ENCODE data around the gene EXOG.

EXOG gene

DNA sequence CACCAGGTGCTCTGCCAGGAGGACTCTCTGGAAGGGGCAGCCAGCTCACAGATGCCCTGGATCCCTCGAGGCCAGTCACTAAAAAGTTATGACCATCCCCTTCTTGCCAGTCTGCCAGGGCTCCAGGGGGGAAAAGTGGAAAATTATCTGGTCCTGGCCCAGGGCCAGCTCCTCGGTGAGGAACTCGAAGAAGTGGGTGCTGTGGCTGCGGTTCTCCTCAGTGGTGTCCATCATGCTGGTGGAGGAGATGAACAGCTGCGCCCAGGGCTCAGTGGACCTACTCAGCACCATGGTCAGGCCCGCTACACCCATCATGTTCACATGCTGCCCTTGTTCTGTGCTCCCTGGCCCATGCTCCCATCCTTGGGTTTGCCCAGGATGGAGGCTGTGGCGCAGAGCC, 19.2 kb downstream of the EXOG start:
- DNase-seq: no peak

DNA sequence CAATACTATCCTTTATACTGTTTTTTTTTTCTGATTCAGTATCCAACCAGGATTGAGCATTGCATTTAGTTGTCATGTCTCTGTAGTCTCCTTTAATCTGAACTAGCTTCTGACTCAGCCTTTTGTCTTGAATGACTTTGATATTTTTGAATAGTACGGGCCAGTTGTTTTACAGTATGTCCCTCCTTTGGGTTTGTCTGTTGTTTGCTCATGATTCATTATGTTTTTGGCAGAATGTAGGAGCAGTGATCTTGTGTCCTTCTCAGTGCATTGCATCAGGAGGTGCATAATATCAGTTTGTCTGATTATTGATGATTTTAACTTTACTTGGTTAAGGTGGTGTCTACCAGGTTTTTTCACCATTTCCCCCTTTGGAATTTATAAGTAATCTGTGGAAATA, 20.5 kb downstream of the EXOG start:
- DNase-seq: no peak

DNA sequence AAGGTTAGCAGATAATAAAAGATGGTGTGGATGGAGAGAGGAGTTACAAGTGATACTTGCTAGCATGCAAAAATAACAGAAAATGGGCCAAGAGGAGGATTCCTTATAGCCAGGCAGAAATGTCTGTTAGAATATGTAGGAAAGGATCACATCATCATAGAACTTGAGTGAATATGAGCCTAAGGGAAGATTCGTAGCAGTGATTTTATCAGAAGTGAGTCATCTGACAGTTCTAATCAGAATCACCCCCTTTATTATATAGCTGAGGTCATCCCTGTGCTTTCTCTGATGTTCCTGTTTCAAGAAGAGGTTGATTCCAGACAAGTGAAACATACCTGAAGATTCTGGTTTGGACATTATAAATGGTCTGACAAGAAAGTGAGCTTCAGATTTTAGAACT, 22.9 kb downstream of the EXOG start:
- DNase-seq: no peak

DNA sequence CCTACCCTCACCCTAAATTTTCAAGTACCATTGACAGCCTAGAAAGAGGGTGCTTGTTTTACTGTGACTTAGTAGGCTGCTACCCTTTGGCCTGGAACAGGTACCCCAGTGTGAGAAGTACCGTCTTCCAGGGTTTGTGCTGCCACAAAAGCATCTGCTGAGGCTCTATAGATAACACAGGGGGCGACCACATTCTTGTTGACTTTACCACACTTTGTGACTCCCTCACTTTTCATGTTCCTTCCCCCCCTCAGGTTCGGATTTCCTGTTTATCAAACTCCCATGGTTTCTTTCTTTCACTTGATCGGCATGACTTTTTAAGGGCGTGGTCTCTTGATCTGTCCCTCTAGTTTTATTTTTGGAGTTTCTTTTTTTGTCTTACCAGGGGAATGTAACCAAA, 23.5 kb downstream of the EXOG start:
- DNase-seq: peak; percentile 4

DNA sequence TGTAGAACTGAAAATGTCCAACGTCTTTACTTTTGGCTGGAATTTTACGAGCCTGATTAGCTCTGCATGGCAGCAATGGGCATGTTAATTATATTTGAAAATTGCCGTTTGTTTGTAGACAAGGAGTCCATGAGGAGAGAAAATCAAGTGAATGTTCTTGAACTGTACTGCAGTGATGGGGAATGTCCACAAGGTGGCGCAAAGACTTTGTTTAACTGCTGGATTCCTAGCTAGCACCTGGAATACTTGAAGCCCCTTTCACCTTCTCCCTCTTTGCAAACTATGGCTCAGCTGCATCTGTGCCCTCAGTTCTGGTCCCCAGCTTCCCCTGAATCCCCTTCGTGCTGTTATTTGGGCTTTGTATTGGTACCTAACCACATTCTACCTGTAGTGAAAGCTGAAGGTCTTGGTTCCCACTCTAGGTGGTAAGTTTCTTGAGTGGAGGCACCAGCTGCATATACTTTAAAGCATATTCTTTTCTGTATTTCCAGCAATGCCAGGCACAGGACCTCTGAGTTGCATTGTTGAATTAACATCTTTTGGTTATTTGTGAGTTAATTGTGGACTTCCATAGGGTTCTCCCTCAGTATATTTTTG, 25.3 kb downstream of the EXOG start:
- peak; percentile 37 for DNase-seq

DNA sequence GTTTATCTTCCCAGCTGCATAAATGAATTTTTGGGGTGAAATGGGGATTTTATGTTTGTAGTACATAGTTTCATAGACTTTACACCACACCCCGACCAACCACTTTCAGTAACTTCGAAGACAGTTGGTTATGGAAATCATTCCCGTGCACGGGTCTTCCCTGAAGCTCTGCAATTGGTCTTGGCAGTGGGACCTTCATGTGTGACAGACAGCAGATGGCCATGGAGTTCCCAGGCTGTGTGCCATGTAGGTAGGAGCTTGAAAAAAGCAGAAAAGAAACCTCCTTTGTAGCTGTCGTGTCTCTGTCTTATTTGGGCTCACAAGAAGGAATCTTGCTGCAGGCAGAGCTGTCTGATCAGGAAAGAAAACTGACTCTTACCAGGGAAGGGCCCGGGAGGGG, 25.9 kb downstream of the EXOG start:
- DNase-seq: no peak

DNA sequence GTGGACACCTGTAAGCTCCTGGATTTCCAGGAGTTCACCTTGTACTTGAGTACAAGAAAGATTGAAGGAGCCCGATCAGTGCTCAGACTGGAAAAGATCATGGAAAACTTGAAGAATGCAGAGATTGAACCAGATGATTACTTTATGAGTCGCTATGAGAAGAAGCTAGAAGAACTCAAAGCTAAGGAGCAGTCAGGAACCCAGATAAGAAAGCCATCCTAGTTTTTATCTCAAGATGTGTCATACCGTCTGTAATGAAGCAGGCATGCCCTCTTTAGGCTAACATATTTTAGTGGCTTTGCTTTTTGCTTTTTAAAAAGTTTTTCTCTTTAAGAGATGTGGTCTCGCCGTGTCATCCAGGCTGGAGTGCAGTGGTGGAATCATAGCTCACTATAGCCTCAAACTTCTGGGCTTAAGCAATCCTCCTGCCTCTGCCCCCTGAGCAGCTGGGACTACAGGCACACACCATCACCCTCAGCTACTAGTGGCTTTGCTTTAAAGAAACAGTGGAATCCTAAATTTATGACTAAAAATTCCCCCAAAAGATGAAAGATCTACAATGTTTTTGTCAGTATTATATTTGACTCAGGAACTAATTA, 28.1 kb downstream of the EXOG start:
- DNase-seq: no peak

DNA sequence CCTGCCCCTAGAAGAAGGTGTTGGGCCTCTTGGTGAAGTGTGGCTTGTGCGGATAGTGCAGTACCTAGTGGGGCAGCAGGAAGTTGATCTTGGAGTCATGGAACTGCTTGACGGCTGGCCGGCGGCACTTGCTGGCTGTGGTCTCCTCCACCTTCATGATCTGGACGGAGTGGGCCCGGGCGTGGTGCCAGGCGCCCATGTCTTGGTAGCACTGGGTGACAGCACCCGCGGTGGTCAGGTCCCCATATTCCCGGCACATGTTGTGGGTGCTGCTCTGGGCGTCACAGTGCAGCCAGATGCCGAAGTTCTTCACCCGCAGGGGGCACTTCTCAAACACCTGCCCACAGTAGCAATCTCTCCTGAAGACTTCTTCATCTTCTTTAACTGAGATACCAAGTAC, 30.7 kb downstream of the EXOG start:
- no peak for DNase-seq

DNA sequence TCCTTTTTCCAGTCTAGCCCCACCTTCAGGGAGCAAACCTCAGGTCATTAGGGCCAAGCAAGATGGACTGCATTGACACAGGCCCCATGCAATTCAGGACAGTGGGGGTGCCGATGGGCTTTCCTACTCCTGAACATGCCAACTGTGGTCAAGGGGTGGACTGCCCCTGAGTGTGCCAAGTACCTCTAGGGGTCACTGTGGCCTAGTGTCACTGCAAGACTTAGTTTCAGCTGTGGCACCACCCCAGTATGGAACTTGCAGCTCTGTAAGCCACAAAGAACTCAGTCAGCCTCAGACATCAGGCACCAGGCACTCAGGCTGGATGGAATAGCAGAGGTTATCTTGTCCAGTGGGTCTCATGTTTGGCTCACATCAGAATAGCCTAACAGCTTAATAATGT, 32.3 kb downstream of the EXOG start:
- DNase-seq: no peak

DNA sequence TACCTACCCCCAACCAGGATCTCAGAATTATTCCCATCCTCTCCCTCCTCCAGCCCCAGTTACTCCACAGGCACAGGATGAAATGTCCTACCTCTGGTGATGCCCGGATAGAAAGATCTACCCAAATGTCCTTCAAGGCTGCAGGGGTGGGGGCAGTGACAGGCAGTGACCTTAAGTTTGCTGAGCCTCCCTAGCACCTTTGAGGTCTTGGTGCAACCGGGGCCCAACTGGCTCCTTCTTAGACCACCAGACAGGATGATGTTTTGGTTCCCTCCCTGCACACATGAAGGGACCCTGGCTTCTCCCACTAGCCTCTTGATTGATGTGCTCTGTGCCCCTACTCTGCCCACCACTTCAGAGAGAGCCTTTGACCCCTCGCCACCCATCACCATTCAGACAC, 36.4 kb downstream of the EXOG start:
- DNase-seq: no peak

DNA sequence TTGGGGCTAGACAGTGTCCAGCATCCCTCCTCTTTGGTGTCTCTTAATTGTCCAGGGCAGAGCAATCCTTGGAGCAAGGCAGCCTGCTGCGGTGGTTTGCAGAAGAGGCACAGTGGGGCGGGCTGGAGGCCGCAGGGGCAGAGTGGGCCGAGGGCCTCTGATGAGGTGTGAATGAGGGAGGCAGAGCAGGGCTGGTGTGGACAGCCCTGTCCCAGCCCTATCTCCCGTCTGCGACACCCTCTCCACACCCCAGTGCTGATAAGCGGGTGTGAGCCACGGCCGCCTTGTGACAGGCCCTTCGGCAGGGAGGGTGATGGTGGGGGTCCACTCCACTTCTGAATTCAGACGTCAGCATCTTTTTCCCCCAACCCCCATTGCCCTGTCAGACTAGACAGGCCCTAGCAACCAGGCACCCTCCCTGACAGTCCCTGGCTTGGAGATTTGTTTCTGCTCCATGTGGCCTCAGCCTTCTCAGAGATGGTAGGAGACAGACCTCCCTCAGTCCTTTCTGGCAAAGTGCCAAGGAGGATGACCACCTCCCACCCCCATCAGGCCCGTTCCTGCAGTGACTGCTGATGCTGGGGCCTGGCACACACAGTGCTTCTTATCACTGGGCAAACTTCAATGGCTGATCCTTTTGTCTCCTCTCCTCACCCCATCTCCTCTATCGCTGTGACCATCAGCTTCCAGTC, 37.3 kb downstream of the EXOG start:
- DNase-seq: no peak

DNA sequence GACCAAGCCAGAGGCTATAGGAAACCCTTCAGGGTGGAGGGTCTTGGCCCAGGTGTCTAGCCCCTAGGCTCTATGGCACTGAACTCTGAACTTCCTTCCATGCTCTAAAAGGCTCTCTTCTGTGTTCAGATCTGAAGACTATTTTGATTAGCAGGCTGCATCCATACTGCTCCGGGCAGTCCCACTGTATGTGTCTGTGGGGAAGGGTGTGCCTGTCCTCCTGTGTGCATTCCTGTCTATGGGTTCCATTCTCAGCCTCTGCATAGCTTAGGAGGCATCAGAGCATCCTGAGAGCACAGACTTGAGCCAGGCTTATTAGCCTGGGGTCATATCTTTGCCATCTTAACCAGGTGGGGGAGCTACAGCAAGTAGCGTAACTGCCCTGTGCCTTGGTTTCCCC, 38.0 kb downstream of the EXOG start:
- no peak for DNase-seq

DNA sequence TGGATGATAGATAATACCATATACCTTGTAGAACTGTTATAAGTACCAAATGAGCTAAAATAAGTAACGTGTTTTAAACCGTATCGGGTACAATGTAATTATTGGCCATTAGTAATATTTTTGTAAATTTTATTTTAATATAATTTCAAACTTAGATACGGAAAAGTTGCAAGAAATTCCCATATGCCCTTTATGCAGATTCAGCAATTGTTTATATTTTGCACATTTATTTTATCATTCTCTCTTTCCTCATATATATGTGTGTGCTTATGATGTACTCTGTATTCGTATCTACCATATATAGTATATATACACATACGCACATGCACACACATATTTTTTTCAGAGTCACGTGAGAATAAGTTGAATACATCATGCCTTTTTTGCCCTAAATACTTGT, 38.5 kb downstream of the EXOG start:
- DNase-seq: no peak

DNA sequence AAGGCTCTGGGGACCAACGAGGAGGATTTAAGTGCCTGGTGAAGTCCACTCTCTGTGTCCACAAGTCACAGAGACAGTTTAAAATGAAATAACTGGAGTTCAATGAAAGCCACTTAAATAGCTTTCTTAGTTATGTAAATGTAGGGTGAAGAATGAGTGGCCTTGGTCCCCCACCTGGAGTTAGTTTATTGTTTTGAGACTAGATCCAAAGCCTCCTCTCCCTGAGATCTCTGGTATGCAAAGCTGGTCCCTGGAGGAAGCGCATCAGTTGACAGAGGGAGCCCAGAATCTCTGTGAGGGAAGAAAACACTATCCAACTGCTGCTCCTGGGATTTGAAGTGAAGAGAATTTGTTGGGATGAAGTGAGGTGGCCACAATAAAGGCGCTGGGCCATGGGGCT, 40.5 kb downstream of the EXOG start:
- no peak for DNase-seq

DNA sequence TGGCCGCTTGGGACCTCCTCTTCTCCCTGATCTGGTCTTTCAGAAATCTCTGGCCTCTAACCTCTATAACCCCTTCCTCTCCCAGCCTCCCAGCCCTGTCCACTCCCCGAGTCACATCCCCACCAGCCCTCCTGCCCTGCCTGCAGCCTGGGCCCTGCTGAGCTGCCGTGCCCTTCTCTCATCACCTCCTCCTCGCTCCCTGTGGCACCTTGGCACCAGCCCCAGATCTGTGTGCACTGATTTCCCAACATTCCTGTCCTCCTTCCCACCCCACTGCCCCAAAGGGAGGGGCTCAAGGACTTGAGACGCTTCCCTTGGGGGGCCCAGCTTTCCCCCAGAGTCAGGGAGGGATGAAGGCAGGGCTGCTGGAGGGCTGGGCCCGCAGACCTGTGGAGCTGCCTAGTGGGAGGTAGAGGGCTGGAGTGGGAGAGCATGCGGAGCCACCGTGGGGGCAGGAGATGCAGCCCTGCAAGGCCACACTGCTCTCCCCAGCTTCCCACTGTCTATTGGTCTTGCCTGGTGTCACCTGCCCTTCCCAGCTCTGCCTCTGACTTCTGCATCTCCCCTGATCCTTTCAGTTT, 42.7 kb downstream of the EXOG start:
- no peak for DNase-seq

DNA sequence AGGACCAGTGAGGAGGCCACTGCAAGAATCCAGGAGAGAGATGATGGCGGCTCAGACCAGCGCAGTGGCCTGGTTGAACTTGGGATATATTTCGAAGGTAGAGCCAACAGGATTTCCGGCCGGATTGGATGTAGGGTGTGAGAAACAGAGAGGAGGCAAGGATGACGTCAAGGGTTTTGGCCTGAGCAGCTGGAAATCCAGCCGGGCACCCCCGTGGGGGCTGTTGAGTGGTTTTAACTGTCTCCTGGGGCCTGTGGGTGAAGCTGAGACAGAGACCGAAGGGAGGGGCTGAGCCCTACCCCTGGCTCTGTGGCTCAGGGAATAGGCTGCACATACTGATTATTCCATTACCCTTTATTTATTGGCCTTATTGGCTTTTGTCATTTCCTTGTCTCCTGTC, 45.7 kb downstream of the EXOG start:
- DNase-seq: no peak

DNA sequence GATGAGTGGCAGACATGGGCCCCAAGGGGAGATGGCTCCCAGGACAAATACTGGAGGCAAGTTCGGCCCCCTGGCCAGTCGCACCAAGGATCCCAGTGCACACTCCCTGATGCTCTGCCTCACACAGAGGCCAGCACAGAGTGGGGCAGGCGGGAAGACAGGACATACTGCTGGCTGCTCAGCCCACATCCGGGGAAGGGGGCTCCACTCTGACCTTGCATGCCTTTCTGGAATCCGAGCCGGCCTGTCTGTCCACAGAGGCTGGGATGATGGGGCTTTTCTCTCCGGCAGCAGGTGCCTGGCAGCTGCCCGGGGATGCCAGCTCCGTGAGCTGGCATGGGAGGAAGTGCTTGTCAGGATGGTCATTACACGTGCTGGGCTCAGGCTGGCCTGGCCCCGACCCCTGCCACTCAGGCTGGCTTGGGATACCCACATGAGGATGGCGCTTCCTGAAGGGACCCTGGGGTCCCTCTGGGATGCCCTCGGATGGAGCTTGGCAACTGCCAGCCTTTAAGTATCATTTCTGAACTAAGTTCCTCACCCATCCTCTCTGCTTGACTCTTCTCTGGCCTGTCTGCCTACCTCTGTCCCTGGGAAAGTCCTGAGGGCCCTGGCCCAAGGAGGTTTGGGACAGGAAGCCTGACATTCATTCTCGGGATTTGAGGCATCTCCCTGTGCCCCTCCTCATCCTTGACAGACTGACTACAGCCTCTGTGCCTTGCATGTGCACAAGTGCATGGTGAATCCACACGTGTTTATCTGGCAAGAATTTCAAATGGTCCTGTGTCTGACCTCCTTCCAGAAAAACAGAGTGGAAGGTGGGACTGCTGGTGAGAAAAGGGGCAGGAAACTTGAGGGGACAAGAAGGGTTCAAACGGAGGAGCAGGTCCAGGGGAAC, 46.5 kb downstream of the EXOG start:
- DNase-seq: no peak

DNA sequence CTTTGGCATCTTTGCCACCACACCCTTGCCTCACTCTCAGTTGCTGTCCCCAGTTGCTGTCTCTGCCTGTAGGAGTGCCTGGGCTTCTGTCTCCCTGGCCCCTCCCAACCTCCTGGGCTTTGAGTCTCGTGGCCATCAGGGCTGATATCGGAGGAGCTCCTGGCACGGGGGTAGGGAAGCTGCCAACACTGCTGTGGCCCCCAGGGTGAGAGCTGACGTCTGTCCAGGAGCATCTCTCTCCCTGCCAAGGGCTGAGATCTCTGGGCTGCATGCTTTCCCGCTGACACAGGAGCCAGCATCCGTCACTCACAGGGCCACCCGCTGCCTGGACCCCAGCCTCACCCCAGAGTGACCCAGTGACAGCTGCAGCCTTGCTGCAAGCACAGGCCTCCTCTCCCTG, 47.4 kb downstream of the EXOG start:
- no peak for DNase-seq

DNA sequence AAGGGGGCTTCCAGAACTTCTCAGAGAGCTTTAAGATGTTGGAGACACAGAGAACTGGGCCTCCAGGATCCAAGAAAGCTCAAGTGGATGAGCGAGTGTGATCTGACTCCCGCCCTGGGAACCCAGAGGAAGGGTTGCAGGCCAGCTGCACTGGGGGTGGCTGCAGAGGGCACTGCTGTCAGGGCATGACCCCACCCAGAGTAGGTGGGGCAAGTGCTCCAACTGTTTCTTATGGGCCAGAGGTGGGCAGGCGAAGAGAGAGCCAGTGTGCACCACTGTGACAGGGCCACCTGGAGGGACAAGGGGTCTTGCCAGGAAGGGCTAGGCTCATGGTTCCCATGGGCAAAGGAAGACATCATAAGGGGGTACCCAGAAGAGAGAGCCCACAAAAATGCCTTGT, 48.8 kb downstream of the EXOG start:
- DNase-seq: no peak

DNA sequence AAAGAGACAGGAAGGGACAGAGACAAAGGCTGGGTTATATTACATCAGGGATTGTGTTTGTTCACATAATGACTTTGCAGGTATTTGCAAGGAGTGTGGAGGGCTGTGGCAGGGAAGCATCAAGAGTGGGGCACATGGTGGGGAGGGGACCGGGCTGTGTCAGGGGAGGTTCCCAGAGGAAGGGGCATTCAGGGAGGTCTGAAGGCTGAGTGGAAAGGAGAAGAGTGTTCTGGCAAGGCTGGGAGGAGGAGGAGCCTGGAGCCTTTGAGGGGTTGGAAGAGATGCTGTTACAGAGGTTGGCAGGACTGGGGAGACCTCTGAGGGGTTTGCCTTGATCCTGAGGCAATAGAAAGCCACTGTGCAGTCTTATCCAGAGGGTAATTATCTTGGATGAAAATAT, 49.4 kb downstream of the EXOG start:
- DNase-seq: no peak

DNA sequence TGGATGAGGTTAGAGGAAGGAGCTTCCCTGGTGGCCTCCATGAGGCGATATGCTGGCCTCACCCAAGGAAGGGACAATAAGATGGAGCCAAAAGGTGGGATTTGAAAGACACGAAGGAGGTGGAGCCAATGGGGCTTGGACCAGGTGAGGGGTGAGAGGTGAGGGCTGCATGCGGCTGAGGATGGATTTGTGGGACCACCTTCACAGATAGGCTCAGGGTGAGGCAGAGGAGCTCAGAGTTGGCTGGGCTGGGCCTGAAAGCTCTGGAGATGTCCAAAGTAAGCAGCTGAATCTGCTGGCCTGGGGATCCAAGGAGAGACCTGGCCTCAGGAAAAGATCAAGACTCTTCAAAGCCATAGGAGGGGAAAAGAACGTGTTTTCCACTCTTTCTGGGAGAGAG, 49.8 kb downstream of the EXOG start:
- DNase-seq: no peak

DNA sequence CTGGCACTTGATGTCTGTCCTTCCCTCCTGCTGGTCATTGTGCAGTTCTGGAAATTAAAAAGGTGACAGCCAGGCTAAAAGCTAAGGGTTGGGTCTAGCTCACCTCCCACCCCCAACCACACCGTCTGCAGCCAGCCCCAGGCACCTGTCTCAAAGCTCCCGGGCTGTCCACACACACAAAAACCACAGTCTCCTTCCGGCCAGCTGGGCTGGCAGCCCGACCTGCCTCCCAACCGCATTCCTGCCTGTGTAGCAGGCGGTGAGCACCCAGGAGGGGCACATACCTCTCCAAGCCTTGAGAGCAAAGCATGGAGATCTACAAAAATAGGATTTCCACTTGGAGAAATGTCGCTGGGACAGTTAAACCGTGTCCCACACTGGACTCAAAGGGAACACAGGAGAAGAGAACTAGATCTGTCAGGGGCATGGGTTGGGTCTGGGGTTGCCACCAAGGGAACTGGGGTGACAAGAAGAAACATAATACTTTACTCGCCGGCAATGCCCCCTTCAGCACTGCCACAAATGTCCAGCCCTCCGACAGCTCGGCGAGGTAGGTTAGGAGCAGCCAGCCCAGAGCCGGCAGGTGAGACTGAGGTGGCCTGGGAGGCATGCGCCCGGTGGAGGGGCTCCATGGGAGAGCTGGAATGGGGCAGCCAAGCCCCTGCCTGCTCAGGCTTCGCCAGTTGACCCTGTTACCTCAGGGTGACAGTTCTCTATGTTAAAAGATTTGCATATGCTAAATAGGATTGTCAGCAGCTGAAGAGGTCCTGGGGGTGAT, 52.2 kb downstream of the EXOG start:
- DNase-seq: no peak

DNA sequence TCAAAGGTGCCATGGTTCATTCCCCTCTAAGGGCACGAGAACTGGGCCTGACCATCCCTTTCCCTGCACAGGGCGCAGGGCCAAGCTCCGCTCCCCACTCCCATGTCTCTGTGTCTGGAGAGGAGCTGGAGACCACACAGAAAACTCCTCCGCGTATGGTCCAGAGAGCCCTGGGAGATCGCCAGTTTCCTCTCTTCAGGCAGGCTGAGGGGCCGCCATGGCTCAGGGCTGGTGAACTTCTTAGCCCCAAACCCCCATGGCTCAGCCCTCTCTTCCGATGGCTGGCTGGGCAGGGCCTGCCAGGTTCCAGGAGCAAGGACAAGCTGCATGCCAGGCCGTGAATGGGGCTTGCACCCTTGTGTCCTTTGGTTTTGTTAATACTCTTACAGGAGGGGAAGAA, 52.9 kb downstream of the EXOG start:
- DNase-seq: no peak

Data from activated effector memory CD4-positive, alpha-beta T cell treated with Interleukin-2 at 50 U/mL for 16 hours (primary cell).